ENCODE measurements around the gene ZSCAN1.

Gene ZSCAN1

DNA sequence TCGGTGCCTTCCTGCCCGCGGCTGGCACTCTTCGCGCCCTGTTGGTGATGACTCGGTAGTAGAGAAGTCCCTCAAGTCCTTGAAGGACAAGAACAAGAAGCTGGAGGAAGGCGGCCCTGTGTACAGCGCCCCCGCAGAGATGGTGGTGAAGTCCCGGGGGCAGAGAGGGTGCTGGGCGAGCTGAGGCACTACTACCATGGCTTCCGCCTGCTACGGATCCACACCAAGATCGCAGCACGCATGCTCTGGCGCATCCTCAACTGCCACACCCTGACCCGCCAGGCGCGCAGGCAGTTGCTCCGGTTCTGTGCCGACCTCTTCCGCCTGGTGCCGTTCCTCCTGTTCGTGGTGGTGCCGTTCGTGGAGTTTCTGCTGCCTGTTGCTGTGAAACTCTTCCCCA is 11.1 kb downstream of the ZSCAN1 start:
- POLR2A ChIA-PET: no interaction called here
- TF ChIP-seq, protein P1, sequence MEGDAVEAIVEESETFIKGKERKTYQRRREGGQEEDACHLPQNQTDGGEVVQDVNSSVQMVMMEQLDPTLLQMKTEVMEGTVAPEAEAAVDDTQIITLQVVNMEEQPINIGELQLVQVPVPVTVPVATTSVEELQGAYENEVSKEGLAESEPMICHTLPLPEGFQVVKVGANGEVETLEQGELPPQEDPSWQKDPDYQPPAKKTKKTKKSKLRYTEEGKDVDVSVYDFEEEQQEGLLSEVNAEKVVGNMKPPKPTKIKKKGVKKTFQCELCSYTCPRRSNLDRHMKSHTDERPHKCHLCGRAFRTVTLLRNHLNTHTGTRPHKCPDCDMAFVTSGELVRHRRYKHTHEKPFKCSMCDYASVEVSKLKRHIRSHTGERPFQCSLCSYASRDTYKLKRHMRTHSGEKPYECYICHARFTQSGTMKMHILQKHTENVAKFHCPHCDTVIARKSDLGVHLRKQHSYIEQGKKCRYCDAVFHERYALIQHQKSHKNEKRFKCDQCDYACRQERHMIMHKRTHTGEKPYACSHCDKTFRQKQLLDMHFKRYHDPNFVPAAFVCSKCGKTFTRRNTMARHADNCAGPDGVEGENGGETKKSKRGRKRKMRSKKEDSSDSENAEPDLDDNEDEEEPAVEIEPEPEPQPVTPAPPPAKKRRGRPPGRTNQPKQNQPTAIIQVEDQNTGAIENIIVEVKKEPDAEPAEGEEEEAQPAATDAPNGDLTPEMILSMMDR (IDR thresholded peaks at IDR 0.05; ENCODE audit: insufficient read depth, low read length, missing control alignments): no peak
- H3K4me3 ChIP-seq (ENCODE audit: low read depth, low read length): no peak overlapping the region
- CTCF ChIA-PET: no interaction called here
- no peak for DNase-seq (ENCODE audit: low read depth, low spot score)

GRCh38 chr19:58045411-58046050 is 11.7 kb downstream of the ZSCAN1 start:
- ChIA-PET CTCF (no interaction called here), POLR2A (no interaction called here)
- DNase-seq (ENCODE audit: low read depth, low spot score): no peak
- TF ChIP-seq, protein P1 (IDR thresholded peaks at IDR 0.05; ENCODE audit: insufficient read depth, low read length, missing control alignments): no peak
- no peak overlapping the region for H3K4me3 ChIP-seq (ENCODE audit: low read depth, low read length)

DNA sequence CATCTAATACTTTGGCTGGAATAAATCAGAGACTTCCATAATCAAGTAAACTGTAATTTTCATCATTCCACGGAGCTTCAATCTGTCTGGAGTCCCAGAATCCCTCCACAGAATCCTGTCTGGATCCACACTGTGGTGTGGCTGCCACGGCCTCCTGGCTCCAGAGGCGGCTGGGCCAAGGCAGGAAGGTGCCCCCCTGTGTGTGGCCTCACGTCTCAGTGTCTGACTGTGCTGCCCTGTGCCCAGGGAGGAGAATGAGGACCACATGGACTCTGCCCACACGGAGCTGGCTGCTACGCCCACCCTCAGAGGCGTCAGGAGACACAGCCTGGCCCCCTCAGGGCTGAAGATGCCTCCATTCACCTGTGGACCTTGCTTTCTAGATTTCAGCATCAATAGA is 13.0 kb downstream of the ZSCAN1 start:
- TF ChIP-seq, protein P1 (IDR thresholded peaks at IDR 0.05; ENCODE audit: insufficient read depth, low read length, missing control alignments): no peak
- CTCF ChIA-PET: no interaction called here
- no peak overlapping the region for H3K4me3 ChIP-seq (ENCODE audit: low read depth, low read length)
- DNase-seq (ENCODE audit: low read depth, low spot score): no peak
- POLR2A ChIA-PET: no interaction called here

- TF ChIP-seq, protein P1 (IDR thresholded peaks at IDR 0.05; ENCODE audit: insufficient read depth, low read length, missing control alignments): no peak
- no peak for DNase-seq (ENCODE audit: low read depth, low spot score)
- ChIA-PET CTCF (no interaction called here), POLR2A (no interaction called here)
- H3K4me3 ChIP-seq (ENCODE audit: low read depth, low read length): no peak overlapping the region
Measured at GRCh38 chr19:58047672-58048071, 13.8 kb downstream of the ZSCAN1 start.

DNA sequence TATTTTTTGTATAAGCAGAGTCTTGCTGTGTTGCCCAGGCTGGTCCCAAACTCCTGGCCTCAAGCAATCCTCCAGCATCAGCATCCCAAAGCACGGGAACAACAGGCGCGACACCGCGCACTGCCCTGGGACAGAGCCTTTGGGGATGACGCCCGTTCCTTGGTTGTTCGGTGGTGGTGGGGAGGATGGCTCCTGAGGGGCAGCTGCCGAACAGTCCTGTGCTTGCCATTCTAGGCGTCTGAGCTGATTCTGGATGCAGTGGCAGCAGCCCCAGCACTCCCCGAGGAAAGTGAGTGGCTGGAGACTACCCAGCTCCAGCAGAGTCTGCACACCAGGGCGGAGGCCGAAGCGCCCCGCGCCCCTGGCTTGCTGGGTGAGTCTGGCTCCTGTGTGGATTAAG is 18.4 kb downstream of the ZSCAN1 start:
- CTCF ChIA-PET: no interaction called here
- H3K4me3 ChIP-seq (ENCODE audit: low read depth, low read length): no peak overlapping the region
- DNase-seq (ENCODE audit: low read depth, low spot score): no peak
- TF ChIP-seq, protein P1 (IDR thresholded peaks at IDR 0.05; ENCODE audit: insufficient read depth, low read length, missing control alignments): no peak
- POLR2A ChIA-PET: no interaction called here

DNA sequence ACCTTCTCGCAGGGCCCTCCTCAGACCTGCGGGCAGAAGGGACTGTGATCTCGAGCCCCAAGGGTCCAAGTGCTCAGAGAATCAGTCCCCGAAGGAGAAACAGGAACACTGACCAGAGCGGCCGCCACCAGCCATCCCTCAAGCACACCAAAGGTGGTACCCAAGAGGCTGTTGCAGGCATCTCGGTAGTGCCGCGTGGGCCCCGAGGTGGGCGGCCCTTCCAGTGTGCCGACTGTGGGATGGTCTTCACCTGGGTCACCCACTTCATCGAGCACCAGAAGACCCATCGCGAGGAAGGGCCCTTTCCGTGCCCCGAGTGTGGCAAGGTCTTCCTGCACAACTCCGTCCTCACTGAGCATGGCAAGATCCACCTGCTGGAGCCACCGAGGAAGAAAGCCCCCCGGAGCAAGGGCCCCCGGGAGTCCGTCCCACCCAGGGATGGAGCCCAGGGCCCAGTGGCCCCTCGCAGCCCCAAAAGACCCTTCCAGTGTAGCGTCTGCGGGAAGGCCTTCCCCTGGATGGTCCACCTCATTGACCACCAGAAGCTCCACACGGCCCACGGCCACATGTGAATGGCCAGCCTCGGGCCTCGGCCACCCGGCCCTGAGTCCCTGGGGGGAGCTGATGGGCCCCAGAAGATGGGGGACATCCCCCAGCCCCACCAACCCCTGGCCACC is 19.8 kb downstream of the ZSCAN1 start:
- no peak for DNase-seq (ENCODE audit: low read depth, low spot score)
- ChIA-PET CTCF (no interaction called here), POLR2A (no interaction called here)
- TF ChIP-seq, protein P1 (IDR thresholded peaks at IDR 0.05; ENCODE audit: insufficient read depth, low read length, missing control alignments): no peak
- H3K4me3 ChIP-seq (ENCODE audit: low read depth, low read length): no peak overlapping the region
